ENCODE results near the gene SRRM2. TPM values are rescaled to one million over a fixed set of nuclear protein-coding genes. Genes with fewer than 3 reads are reported as not detected.

SRRM2 gene
- total RNA-seq, 2 donors from 2014 or later, result 377 to 539 TPM

- TF ChIP-seq CTCF (IDR thresholded peaks at IDR 0.05), result no peak
- intact Hi-C loops (cut with DNase I), result no loop called here
- Histone ChIP-seq H3K27ac (no peak overlapping the region), H3K36me3 (no peaks in the 10 kb centered on the region), H3K4me3 (no peak overlapping the region), H3K9me3 (no peaks in the 10 kb centered on the region), H3K27me3 (peaks cover 4% of the 10 kb centered on the region), H3K4me1 (peaks cover 5% of the 10 kb centered on the region), H3K9ac (ENCODE audit: low read depth in 2 of 2, low read length in 2 of 2) (no peak overlapping the region)
- no peak for DNase-seq
These were observed 36.2 kb upstream of the SRRM2 start for GRCh38 chr16:2715966-2716885.

- H3K36me3 ChIP-seq, result no peaks in the 10 kb centered on the region
- H3K27me3 ChIP-seq, result peaks cover 4% of the 10 kb centered on the region
- TF ChIP-seq CTCF (IDR thresholded peaks at IDR 0.05), result no peak
- no peak overlapping the region for H3K9ac ChIP-seq (ENCODE audit: low read depth in 2 of 2, low read length in 2 of 2)
- no peaks in the 10 kb centered on the region for H3K9me3 ChIP-seq
- peaks cover 5% of the 10 kb centered on the region for H3K4me1 ChIP-seq
- no peak for DNase-seq
- no peak overlapping the region for H3K4me3 ChIP-seq
- H3K27ac ChIP-seq, result no peak overlapping the region
- intact Hi-C loops (cut with DNase I), result no loop called here
These were observed 35.5 kb upstream of the SRRM2 start for GRCh38 chr16:2716948-2717347.

- Histone ChIP-seq H3K36me3 (no peaks in the 10 kb centered on the region), H3K9me3 (no peaks in the 10 kb centered on the region), H3K4me3 (no peak overlapping the region), H3K27me3 (peaks cover 4% of the 10 kb centered on the region), H3K4me1 (peaks cover 5% of the 10 kb centered on the region), H3K27ac (no peak overlapping the region), H3K9ac (ENCODE audit: low read depth in 2 of 2, low read length in 2 of 2) (no peak overlapping the region)
- TF ChIP-seq CTCF (IDR thresholded peaks at IDR 0.05), result no peak
- DNase-seq, result no peak
- intact Hi-C loops (cut with DNase I), result no loop called here
These were observed 34.8 kb upstream of the SRRM2 start for GRCh38 chr16:2717383-2718263.

- TF ChIP-seq CTCF (IDR thresholded peaks at IDR 0.05), result no peak
- peak; percentile 77 for DNase-seq
- Histone ChIP-seq H3K27ac (no peak overlapping the region), H3K4me3 (no peak overlapping the region), H3K36me3 (no peaks in the 10 kb centered on the region), H3K27me3 (peaks cover 4% of the 10 kb centered on the region), H3K9ac (ENCODE audit: low read depth in 2 of 2, low read length in 2 of 2) (peak overlapping the region in 1 of 2 donors; percentile 22), H3K9me3 (no peaks in the 10 kb centered on the region), H3K4me1 (peaks cover 5% of the 10 kb centered on the region)
- intact Hi-C loops (cut with DNase I), result no loop called here
These were observed 32.9 kb upstream of the SRRM2 start for GRCh38 chr16:2719328-2720063.

GRCh38 chr16:2720064-2720457 is 32.4 kb upstream of the SRRM2 start, which contains the start of gene PRSS27:
PRSS27 (minus strand) TSS chr16:2720224; CDS start chr16:2720160, 64 bp downstream.
- peaks cover 5% of the 10 kb centered on the region for H3K4me1 ChIP-seq
- intact Hi-C loops (cut with DNase I), result no loop called here
- DNase-seq, result no peak

More at GRCh38 chr16:2720064-2720457, 32.4 kb upstream of the SRRM2 start, which contains the start of gene PRSS27:
- Histone ChIP-seq H3K4me3 (peak within 1 kb of the TSS; percentile 61), H3K9me3 (no peaks in the 10 kb centered on the region), H3K9ac (ENCODE audit: low read depth in 2 of 2, low read length in 2 of 2) (peak within 1 kb of the TSS; percentile 22 to 72), H3K27me3 (peaks cover 4% of the 10 kb centered on the region), H3K36me3 (no peaks in the 10 kb centered on the region), H3K27ac (peak within 1 kb of the TSS; percentile 87)
- TF ChIP-seq CTCF (IDR thresholded peaks at IDR 0.05), result no peak
